ENCODE results near the gene CCDC182. TPM values are rescaled to one million over a fixed set of nuclear protein-coding genes. Genes with fewer than 3 reads are reported as not detected.

The CCDC182 gene
- total RNA-seq, 1 donor = not detected

GRCh38 chr17:57720386-57721035, 24.6 kb downstream of the CCDC182 start:
- TF ChIP-seq CTCF (IDR thresholded peaks at IDR 0.05; ENCODE audit: insufficient read depth, low read length) = no peak
- no peak for DNase-seq (ENCODE audit: low read depth)
- no peak overlapping the region for H3K4me3 ChIP-seq (ENCODE audit: low read depth, low read length)

- no peak overlapping the region for H3K4me3 ChIP-seq (ENCODE audit: low read depth, low read length)
- DNase-seq (ENCODE audit: low read depth) = no peak
- no peak for TF ChIP-seq CTCF (IDR thresholded peaks at IDR 0.05; ENCODE audit: insufficient read depth, low read length)
Measured at GRCh38 chr17:57718878-57719277, 26.2 kb downstream of the CCDC182 start.

GRCh38 chr17:57715981-57716380, 29.1 kb downstream of the CCDC182 start:
- H3K4me3 ChIP-seq (ENCODE audit: low read depth, low read length) = no peak overlapping the region
- no peak for DNase-seq (ENCODE audit: low read depth)
- TF ChIP-seq CTCF (IDR thresholded peaks at IDR 0.05; ENCODE audit: insufficient read depth, low read length) = no peak

GRCh38 chr17:57714665-57715180, 30.4 kb downstream of the CCDC182 start:
- no peak overlapping the region for H3K4me3 ChIP-seq (ENCODE audit: low read depth, low read length)
- no peak for TF ChIP-seq CTCF (IDR thresholded peaks at IDR 0.05; ENCODE audit: insufficient read depth, low read length)
- no peak for DNase-seq (ENCODE audit: low read depth)

- no peak for DNase-seq (ENCODE audit: low read depth)
- H3K4me3 ChIP-seq (ENCODE audit: low read depth, low read length) = no peak overlapping the region
- TF ChIP-seq CTCF (IDR thresholded peaks at IDR 0.05; ENCODE audit: insufficient read depth, low read length) = no peak
Measured at GRCh38 chr17:57713140-57713539, 32.0 kb downstream of the CCDC182 start.

- no peak for TF ChIP-seq CTCF (IDR thresholded peaks at IDR 0.05; ENCODE audit: insufficient read depth, low read length)
- DNase-seq (ENCODE audit: low read depth) = no peak
- H3K4me3 ChIP-seq (ENCODE audit: low read depth, low read length) = no peak overlapping the region
Measured at GRCh38 chr17:57708410-57708809, 36.7 kb downstream of the CCDC182 start.

- no peak overlapping the region for H3K4me3 ChIP-seq (ENCODE audit: low read depth, low read length)
- no peak for DNase-seq (ENCODE audit: low read depth)
- no peak for TF ChIP-seq CTCF (IDR thresholded peaks at IDR 0.05; ENCODE audit: insufficient read depth, low read length)
Measured at GRCh38 chr17:57707892-57708291, 37.2 kb downstream of the CCDC182 start.
